A549 (cell line): Measurements from ENCODE around the gene ATP1B4.
"Not testable (repeated sequence)": the region's sequence is repeated elsewhere in the genome, so short reads cannot be mapped to it uniquely, and the experiment has no call there.

Source experiments
- JUN ChIP-seq, 2 experiments: fragments of >200 bp; sonication (Bioruptor Twin); formaldehyde crosslinking; IDR thresholded peaks; 2 replicates in 1 of 2; 3 replicates in 1 of 2; pipeline ENCODE4 v1.6.1; 2016 to 2017
- POLR2A ChIP-seq: IDR thresholded peaks from 2 replicates; pipeline ENCODE4 v1.6.1; 2012; ENCODE audit warnings: mild to moderate bottlenecking, low read length
- TF ChIP-seq, protein P1 (sequence below): fragments of >200 bp; sonication (Bioruptor Twin); formaldehyde crosslinking; IDR thresholded peaks from 3 replicates; pipeline ENCODE4 v1.5.1; 2016

DNA sequence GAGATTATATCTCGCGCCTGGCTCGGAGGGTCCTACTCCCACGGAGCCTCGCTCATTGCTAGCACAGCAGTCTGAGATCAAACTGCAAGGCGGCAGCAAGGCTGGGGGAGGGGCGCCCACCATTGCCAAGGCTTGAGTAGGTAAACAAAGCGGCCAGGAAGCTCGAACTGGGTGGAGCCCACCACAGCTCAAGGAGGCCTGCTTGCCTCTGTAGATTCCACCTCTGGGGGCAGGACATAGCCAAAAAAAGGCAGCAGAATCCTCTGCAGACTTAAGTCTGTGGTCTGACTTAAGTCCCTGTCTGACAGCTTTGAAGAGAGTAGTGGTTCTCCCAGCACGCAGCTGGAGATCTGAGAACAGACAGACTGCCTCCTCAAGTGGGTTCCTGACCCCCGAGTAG, 17.3 kb upstream of the ATP1B4 start:
- TF ChIP-seq, protein P1, sequence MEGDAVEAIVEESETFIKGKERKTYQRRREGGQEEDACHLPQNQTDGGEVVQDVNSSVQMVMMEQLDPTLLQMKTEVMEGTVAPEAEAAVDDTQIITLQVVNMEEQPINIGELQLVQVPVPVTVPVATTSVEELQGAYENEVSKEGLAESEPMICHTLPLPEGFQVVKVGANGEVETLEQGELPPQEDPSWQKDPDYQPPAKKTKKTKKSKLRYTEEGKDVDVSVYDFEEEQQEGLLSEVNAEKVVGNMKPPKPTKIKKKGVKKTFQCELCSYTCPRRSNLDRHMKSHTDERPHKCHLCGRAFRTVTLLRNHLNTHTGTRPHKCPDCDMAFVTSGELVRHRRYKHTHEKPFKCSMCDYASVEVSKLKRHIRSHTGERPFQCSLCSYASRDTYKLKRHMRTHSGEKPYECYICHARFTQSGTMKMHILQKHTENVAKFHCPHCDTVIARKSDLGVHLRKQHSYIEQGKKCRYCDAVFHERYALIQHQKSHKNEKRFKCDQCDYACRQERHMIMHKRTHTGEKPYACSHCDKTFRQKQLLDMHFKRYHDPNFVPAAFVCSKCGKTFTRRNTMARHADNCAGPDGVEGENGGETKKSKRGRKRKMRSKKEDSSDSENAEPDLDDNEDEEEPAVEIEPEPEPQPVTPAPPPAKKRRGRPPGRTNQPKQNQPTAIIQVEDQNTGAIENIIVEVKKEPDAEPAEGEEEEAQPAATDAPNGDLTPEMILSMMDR: not testable (repeated sequence)
- not testable (repeated sequence) for TF ChIP-seq POLR2A; JUN (IDR thresholded peaks at IDR 0.05)
